ENCODE results near the gene UBE2E2.

DNA sequence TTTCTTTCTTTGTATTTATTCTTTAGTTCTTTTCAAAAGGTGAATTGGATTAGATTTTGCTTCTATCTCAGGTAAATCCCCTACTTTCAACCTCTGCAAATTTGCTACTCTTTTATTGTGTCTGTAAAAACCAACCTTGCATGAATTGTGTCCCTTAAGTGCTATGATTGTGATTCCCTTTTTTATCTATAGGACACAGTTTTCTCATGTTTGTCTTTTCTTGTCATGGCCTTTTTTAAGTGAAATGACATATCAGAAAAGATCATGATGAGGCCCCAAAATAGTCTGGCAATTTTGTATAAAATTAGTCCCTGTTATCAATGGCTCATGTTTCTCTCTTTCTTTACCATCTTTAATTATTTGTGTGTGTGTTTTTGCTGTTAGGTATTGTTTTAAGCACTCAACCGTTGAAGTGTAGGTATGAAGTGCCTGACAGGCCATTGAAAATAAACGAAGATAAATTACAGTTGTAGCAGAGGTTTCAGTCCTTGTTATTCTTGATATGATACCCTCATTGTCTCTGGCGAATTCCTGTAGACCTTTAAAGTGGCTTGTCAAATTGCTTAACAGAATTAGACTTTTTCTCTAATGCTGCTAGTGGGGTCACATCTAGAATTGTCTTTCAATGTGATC lies 184.3 kb downstream of the UBE2E2 start:
- TF ChIP-seq EZH2phosphoT487 (IDR thresholded peaks at IDR 0.05; ENCODE audit: insufficient read depth, low read depth) (no peak), EZH2 (IDR thresholded peaks at IDR 0.05; ENCODE audit: insufficient read depth, poor library complexity, severe bottlenecking) (no peak)
